GM04503 (cell line): ENCODE measurements around the gene METTL13.

ENCODE experiments used
- DNase-seq: peaks from one replicate; pipeline ENCODE4 v3.0.0-alpha.2; 2012; ENCODE audit warnings: low read depth

The METTL13 gene

GRCh38 chr1:171803461-171804022, 22.1 kb downstream of the METTL13 start:
- no peak for DNase-seq

- DNase-seq, result no peak
Observed at GRCh38 chr1:171805395-171806115, 24.1 kb downstream of the METTL13 start.

- no peak for DNase-seq
Observed at GRCh38 chr1:171807556-171807955, 26.1 kb downstream of the METTL13 start.

GRCh38 chr1:171809834-171810233, 28.4 kb downstream of the METTL13 start:
- no peak for DNase-seq

- DNase-seq, result no peak
Observed at GRCh38 chr1:171811672-171812071, 30.2 kb downstream of the METTL13 start.

GRCh38 chr1:171814692-171815091, 33.2 kb downstream of the METTL13 start:
- DNase-seq, result peak; percentile 68

- no peak for DNase-seq
Observed at GRCh38 chr1:171816300-171816901, 34.9 kb downstream of the METTL13 start.

GRCh38 chr1:171817511-171818265, 36.2 kb downstream of the METTL13 start:
- peak; percentile 60 for DNase-seq

GRCh38 chr1:171819946-171820345, 38.5 kb downstream of the METTL13 start:
- no peak for DNase-seq

GRCh38 chr1:171826973-171827372, 45.5 kb downstream of the METTL13 start:
- no peak for DNase-seq

GRCh38 chr1:171828794-171829193, 47.3 kb downstream of the METTL13 start:
- no peak for DNase-seq

GRCh38 chr1:171833091-171833825, 51.8 kb downstream of the METTL13 start:
- DNase-seq, result peak; percentile 25

- no peak for DNase-seq
Observed at GRCh38 chr1:171834821-171835220, 53.4 kb downstream of the METTL13 start.

- no peak for DNase-seq
Observed at GRCh38 chr1:171835891-171836290, 54.4 kb downstream of the METTL13 start.

GRCh38 chr1:171841050-171841910, 59.8 kb downstream of the METTL13 start, which contains the start of gene DNM3:
DNM3 (plus strand) TSS chr1:171841498; CDS start chr1:171841657, 159 bp downstream.
- no peak for DNase-seq

- no peak for DNase-seq
Observed at GRCh38 chr1:171841931-171842761, 60.7 kb downstream of the METTL13 start.

- no peak for DNase-seq
Observed at GRCh38 chr1:171844381-171844780, 62.9 kb downstream of the METTL13 start.

GRCh38 chr1:171845998-171846397, 64.5 kb downstream of the METTL13 start:
- DNase-seq, result no peak
